DOHH2 (cell line): ENCODE results near the gene PSMA7.

ENCODE experiments used
- H3F3A ChIP-seq: fragments of 200-600 bp; sonication (generic), shearing (Covaris generic); 2 replicates; pipeline ENCODE4 v1.6.0; 2016; ENCODE audit warnings: antibody characterized with exemption, mild to moderate bottlenecking; ENCODE audit not compliant: control insufficient read depth, insufficient read depth
- H3K27ac ChIP-seq: fragments of 200-600 bp; sonication (generic); 2 replicates; pipeline ENCODE4 v1.5.1; 2014; ENCODE audit warnings: low read depth, mild to moderate bottlenecking, low read length, moderate library complexity
- H3K27me3 ChIP-seq: fragments of 200-600 bp; sonication (generic); 2 replicates; pipeline ENCODE4 v1.6.1; 2014; ENCODE audit warnings: mild to moderate bottlenecking, low read length, mixed read lengths; ENCODE audit not compliant: control insufficient read depth
- H3K36me3 ChIP-seq: fragments of 200-600 bp; sonication (generic); 2 replicates; pipeline ENCODE4 v1.6.1; 2014; ENCODE audit warnings: mild to moderate bottlenecking, low read length, moderate library complexity, mixed read lengths; ENCODE audit not compliant: control insufficient read depth
- H3K4me1 ChIP-seq: fragments of 200-600 bp; sonication (generic); 2 replicates; pipeline ENCODE4 v1.6.1; 2014; ENCODE audit warnings: mild to moderate bottlenecking, low read length, mixed read lengths; ENCODE audit not compliant: control insufficient read depth
- H3K4me2 ChIP-seq: fragments of 200-600 bp; sonication (generic); 2 replicates; pipeline ENCODE4 v1.6.0; 2014; ENCODE audit warnings: mild to moderate bottlenecking, low read length, moderate library complexity
- H3K4me3 ChIP-seq: fragments of 200-600 bp; sonication (generic); 2 replicates; pipeline ENCODE4 v1.5.1; 2014; ENCODE audit warnings: mild to moderate bottlenecking, low read length, mixed read lengths
- H3K79me2 ChIP-seq: fragments of 200-600 bp; sonication (generic); 2 replicates; pipeline ENCODE4 v1.6.1; 2014; ENCODE audit warnings: mild to moderate bottlenecking, low read length, mixed read lengths; ENCODE audit not compliant: control insufficient read depth
- H3K9me2 ChIP-seq: fragments of 200-600 bp; sonication (generic); replicated peaks from 2 replicates; pipeline ENCODE4 v1.6.1; 2014; ENCODE audit warnings: mild to moderate bottlenecking, low read length, mixed read lengths; ENCODE audit not compliant: control insufficient read depth
- H3K9me3 ChIP-seq: fragments of 200-600 bp; sonication (generic); 2 replicates; pipeline ENCODE4 v1.6.1; 2014; ENCODE audit warnings: antibody characterized with exemption, low read length, mixed read lengths; ENCODE audit not compliant: control insufficient read depth, insufficient read depth
- H4K20me1 ChIP-seq: fragments of 200-600 bp; sonication (generic); 2 replicates; pipeline ENCODE4 v1.6.0; 2014; ENCODE audit warnings: low read depth, mild to moderate bottlenecking, antibody characterized with exemption, low read length, moderate library complexity; ENCODE audit not compliant: control insufficient read depth, insufficient read depth
- CTCF ChIP-seq: fragments of 200-600 bp; sonication (generic); IDR thresholded peaks from one replicate; pipeline ENCODE4 v1.5.1; 2014; ENCODE audit warnings: antibody characterized with exemption, mild to moderate bottlenecking, low read depth, low read length; ENCODE audit not compliant: poor library complexity, severe bottlenecking
- EZH2phosphoT487 ChIP-seq: fragments of 200-600 bp; sonication (generic); IDR thresholded peaks from 2 replicates; pipeline ENCODE4 v1.6.1; 2017; ENCODE audit warnings: borderline replicate concordance, mild to moderate bottlenecking, antibody characterized with exemption, low read length, moderate library complexity, mixed read lengths

The PSMA7 gene

GRCh38 chr20:62163986-62164762 is 21.0 kb upstream of the PSMA7 start:
- no peaks in the 10 kb centered on the region for H3K9me2 ChIP-seq
- no peak overlapping the region for H3K4me2 ChIP-seq
- no peak for TF ChIP-seq EZH2phosphoT487
- TF ChIP-seq CTCF = no peak
- no peaks in the 10 kb centered on the region for H3K27me3 ChIP-seq
- no peak overlapping the region for H3K4me3 ChIP-seq
- H3F3A ChIP-seq = no peaks in the 10 kb centered on the region
- peaks cover 23% of the 10 kb centered on the region for H3K36me3 ChIP-seq
- H3K9me3 ChIP-seq = no peaks in the 10 kb centered on the region
- no peaks in the 10 kb centered on the region; the same call in 1 of the 2 replicates for H3K79me2 ChIP-seq
- H3K27ac ChIP-seq = no peak overlapping the region
- no peaks in the 10 kb centered on the region for H4K20me1 ChIP-seq
- no peaks in the 10 kb centered on the region for H3K4me1 ChIP-seq

- no peak overlapping the region for H3K27ac ChIP-seq
- no peaks in the 10 kb centered on the region for H4K20me1 ChIP-seq
- no peak for TF ChIP-seq EZH2phosphoT487
- TF ChIP-seq CTCF = no peak
Observed at GRCh38 chr20:62163485-62163865, 20.3 kb upstream of the PSMA7 start.

GRCh38 chr20:62162765-62163484 is 19.7 kb upstream of the PSMA7 start:
- Histone ChIP-seq H3K9me2 (no peaks in the 10 kb centered on the region), H3K4me1 (no peaks in the 10 kb centered on the region), H3K4me3 (no peak overlapping the region), H3K27ac (no peak overlapping the region), H3K79me2 (peaks cover 10% of the 10 kb centered on the region), H3K36me3 (peaks cover 18% of the 10 kb centered on the region), H4K20me1 (no peaks in the 10 kb centered on the region), H3K9me3 (no peaks in the 10 kb centered on the region), H3F3A (no peaks in the 10 kb centered on the region), H3K27me3 (no peaks in the 10 kb centered on the region), H3K4me2 (no peak overlapping the region)
- no peak for TF ChIP-seq CTCF
- no peak for TF ChIP-seq EZH2phosphoT487

More at GRCh38 chr20:62163485-62163865, 20.3 kb upstream of the PSMA7 start:
- no peaks in the 10 kb centered on the region for H3K4me1 ChIP-seq
- H3F3A ChIP-seq = no peaks in the 10 kb centered on the region
- H3K9me2 ChIP-seq = no peaks in the 10 kb centered on the region
- no peak overlapping the region for H3K4me3 ChIP-seq
- no peaks in the 10 kb centered on the region for H3K9me3 ChIP-seq
- H3K4me2 ChIP-seq = no peak overlapping the region
- H3K27me3 ChIP-seq = no peaks in the 10 kb centered on the region
- H3K79me2 ChIP-seq = peaks cover 5% of the 10 kb centered on the region
- H3K36me3 ChIP-seq = peaks cover 18% of the 10 kb centered on the region
